WTC11 (cell line): ENCODE results near the gene GRIA4. TPM values are rescaled to one million over a fixed set of nuclear protein-coding genes. Genes with fewer than 3 reads are reported as not detected.

Experiments
- ATAC-seq: fragments of 200-7000 bp; cut with Tn5 transposase; 2 replicates; pipeline ENCODE4 v1.10.0; 2021; ENCODE audit warnings: mild to moderate bottlenecking, moderate library complexity
- CTCF ChIA-PET: fragments of 300-600 bp; sonication (Branson Sonifier 250); formaldehyde crosslinking; loops from one replicate; lab custom pipeline; 2021; ENCODE audit warnings: antibody characterized with exemption; lab: Charles Lee
- POLR2A ChIA-PET: fragments of 350-600 bp; sonication (Branson Sonifier 250); formaldehyde crosslinking; loops from one replicate; lab custom pipeline; 2021; ENCODE audit warnings: antibody characterized with exemption; lab: Charles Lee
- DNase-seq: peaks from one replicate; pipeline ENCODE4 v3.0.0; 2021; ENCODE audit warnings: low spot score
- H3K27ac Mint-ChIP-seq: 2 replicates; pipeline ENCODE4 v1.8.0; 2021; ENCODE audit warnings: mixed read lengths
- H3K27me3 Mint-ChIP-seq: 2 replicates; pipeline ENCODE4 v1.8.0; 2021; ENCODE audit warnings: low read depth, mild to moderate bottlenecking, moderate library complexity, mixed read lengths
- H3K36me3 Mint-ChIP-seq: 2 replicates; pipeline ENCODE4 v1.8.0; 2021; ENCODE audit warnings: mixed read lengths
- H3K4me1 Mint-ChIP-seq: 2 replicates; pipeline ENCODE4 v1.8.0; 2022; ENCODE audit warnings: mixed read lengths
- H3K4me3 Mint-ChIP-seq: 2 replicates; pipeline ENCODE4 v1.8.0; 2021; ENCODE audit warnings: mild to moderate bottlenecking, moderate library complexity, mixed read lengths
- H3K9me3 Mint-ChIP-seq: 2 replicates; pipeline ENCODE4 v1.8.0; 2021; ENCODE audit warnings: mixed read lengths
- AFF4 ChIP-seq: sonication (generic); formaldehyde crosslinking; IDR thresholded peaks from 2 replicates; pipeline ENCODE4 v1.8.1; 2023; ENCODE audit warnings: mild to moderate bottlenecking, missing genetic modification reagents, borderline replicate concordance
- AR ChIP-seq: fragments of 250-450 bp; sonication (Bioruptor Pico); IDR thresholded peaks from 2 replicates; pipeline ENCODE4 v1.9.0; 2021; ENCODE audit warnings: mild to moderate bottlenecking
- CDX4 ChIP-seq: fragments of 250-450 bp; sonication (Bioruptor Pico); IDR thresholded peaks from 2 replicates; pipeline ENCODE4 v1.9.0; 2021; ENCODE audit warnings: moderate library complexity, mild to moderate bottlenecking, inconsistent platforms, borderline replicate concordance
- CREM ChIP-seq: sonication (generic); formaldehyde crosslinking; IDR thresholded peaks from 2 replicates; pipeline ENCODE4 v1.8.1; 2022; ENCODE audit warnings: mild to moderate bottlenecking, missing genetic modification reagents, moderate library complexity
- CTCF ChIP-seq: fragments of 200-600 bp; IDR thresholded peaks from 2 replicates; pipeline ENCODE4 v1.8.0; 2022; ENCODE audit warnings: antibody characterized with exemption
- EMX1 ChIP-seq: fragments of 250-450 bp; sonication (Bioruptor Pico); IDR thresholded peaks from 2 replicates; pipeline ENCODE4 v1.8.0; 2021; ENCODE audit warnings: mild to moderate bottlenecking
- IRF1 ChIP-seq: sonication (generic); formaldehyde crosslinking; IDR thresholded peaks from 2 replicates; pipeline ENCODE4 v1.8.0; 2023; ENCODE audit warnings: missing genetic modification reagents
- IRF2 ChIP-seq: sonication (generic); formaldehyde crosslinking; IDR thresholded peaks from 2 replicates; pipeline ENCODE4 v1.8.0; 2022; ENCODE audit warnings: low read depth, missing genetic modification reagents, borderline replicate concordance
- MXD4 ChIP-seq: fragments of 250-450 bp; sonication (Bioruptor Pico); IDR thresholded peaks from 2 replicates; pipeline ENCODE4 v1.8.0; 2021; ENCODE audit warnings: mild to moderate bottlenecking, moderate library complexity, borderline replicate concordance
- NR2C2 ChIP-seq: sonication (generic); formaldehyde crosslinking; IDR thresholded peaks from 2 replicates; pipeline ENCODE4 v1.8.0; 2022; ENCODE audit warnings: mild to moderate bottlenecking, missing genetic modification reagents
- OVOL2 ChIP-seq: fragments of 250-450 bp; sonication (Bioruptor Pico); IDR thresholded peaks from 2 replicates; pipeline ENCODE4 v1.9.0; 2021; ENCODE audit warnings: mild to moderate bottlenecking, borderline replicate concordance
- TP53 ChIP-seq: sonication (generic); formaldehyde crosslinking; IDR thresholded peaks from 2 replicates; pipeline ENCODE4 v1.8.1; 2023; ENCODE audit warnings: mild to moderate bottlenecking, missing genetic modification reagents
- ZNF138 ChIP-seq: sonication (generic); formaldehyde crosslinking; conservative IDR thresholded peaks from 2 replicates; pipeline ENCODE4 v1.8.1; 2022; ENCODE audit warnings: mild to moderate bottlenecking, moderate library complexity, missing genetic modification reagents
- ZNF425 ChIP-seq: fragments of 250-450 bp; sonication (Bioruptor Pico); conservative IDR thresholded peaks from 2 replicates; pipeline ENCODE4 v1.9.0; 2021; ENCODE audit warnings: mild to moderate bottlenecking
- ZNF512 ChIP-seq: sonication (generic); formaldehyde crosslinking; IDR thresholded peaks from 2 replicates; pipeline ENCODE4 v1.8.1; 2022; ENCODE audit warnings: missing genetic modification reagents, borderline replicate concordance
- ZNF532 ChIP-seq: fragments of 250-450 bp; sonication (Bioruptor Pico); IDR thresholded peaks from 2 replicates; pipeline ENCODE4 v1.9.0; 2021; ENCODE audit warnings: mild to moderate bottlenecking, borderline replicate concordance
- total RNA-seq: library from RNA; stranded (reverse); gene quantifications from 3 replicates; pipeline ENCODE4 v1.2.3, GENCODE V29; 2021

Gene GRIA4
- total RNA-seq, 1 experiment from 2014 or later, result 11.4 TPM

- no peak overlapping the region for H3K27ac Mint-ChIP-seq
- peaks cover 19% of the 10 kb centered on the region for H3K4me1 Mint-ChIP-seq
- TF ChIP-seq ZNF512 (CRISPR knock-in tag) (no peak), IRF1 (CRISPR knock-in tag) (no peak), ZNF532 (CRISPR knock-in tag) (no peak), MXD4 (CRISPR knock-in tag) (no peak), TP53 (CRISPR knock-in tag) (no peak), IRF2 (no peak), NR2C2 (CRISPR knock-in tag) (no peak), CDX4 (CRISPR knock-in tag) (no peak), AFF4 (CRISPR knock-in tag) (no peak), CREM (CRISPR knock-in tag) (no peak), ZNF138 (CRISPR knock-in tag) (no peak), CTCF (no peak), EMX1 (CRISPR knock-in tag) (no peak), OVOL2 (no peak), AR (CRISPR knock-in tag) (no peak), ZNF425 (no peak)
- no peak for ATAC-seq
- POLR2A ChIA-PET, result no interaction called here
- H3K27me3 Mint-ChIP-seq, result no peaks in the 10 kb centered on the region
- DNase-seq, result no peak
- H3K36me3 Mint-ChIP-seq, result peaks cover 31% of the 10 kb centered on the region
- peaks cover 10% of the 10 kb centered on the region for H3K9me3 Mint-ChIP-seq
- no peak overlapping the region for H3K4me3 Mint-ChIP-seq
- CTCF ChIA-PET, result no interaction called here
Measured at GRCh38 chr11:105991888-105992287, 382.0 kb downstream of the GRIA4 start.
